SK-N-SH (cell line): ENCODE data around the gene RBM24. TPM values are rescaled to one million over a fixed set of nuclear protein-coding genes. Genes with fewer than 3 reads are reported as not detected.

Experiments
- CTCF ChIA-PET: fragments of 300-600, 350-600 bp; formaldehyde crosslinking; extraction: SDS; loops from one replicate; lab custom pipeline; 2021; lab: Yijun Ruan, JAX
- POLR2A ChIA-PET: fragments of 350-600 bp; sonication (Branson Sonifier 250); formaldehyde crosslinking; extraction: SDS; loops from one replicate; lab custom pipeline; 2020; ENCODE audit warnings: antibody characterized with exemption, inconsistent platforms; lab: Yijun Ruan, JAX
- DNase-seq: peaks from one replicate; pipeline ENCODE4 v3.0.0; 2012
- H2AFZ ChIP-seq: fragments of 200-600 bp; sonication (generic); 2 replicates; pipeline ENCODE4 v1.8.1; 2016; ENCODE audit warnings: antibody characterized with exemption, mild to moderate bottlenecking, low read depth
- H3F3A ChIP-seq: fragments of 200-600 bp; sonication (generic); replicated peaks from 2 replicates; pipeline ENCODE3; 2016; ENCODE audit warnings: antibody characterized with exemption, mild to moderate bottlenecking; ENCODE audit not compliant: insufficient read depth
- H3K27ac ChIP-seq, 2 experiments: fragments of 200-500 bp in 1 of 2; fragments of 200-600 bp in 1 of 2; sonication (Bioruptor generic) in 1 of 2; sonication (generic), shearing (Covaris generic) in 1 of 2; 2 replicates each; pipeline versions ENCODE4 v1.5.1 to v1.6.1; 2014 to 2016; ENCODE audit warnings: low read depth in 2 of 2, inconsistent platforms in 1 of 2, low read length in 1 of 2, mild to moderate bottlenecking in 1 of 2, mixed read lengths in 1 of 2
- H3K27me3 ChIP-seq: fragments of 200-600 bp; sonication (generic), shearing (Covaris generic); 2 replicates; pipeline ENCODE4 v1.6.1; 2016; ENCODE audit warnings: mixed run types; ENCODE audit not compliant: insufficient read depth
- H3K36me3 ChIP-seq, 2 experiments: fragments of 200-500 bp in 1 of 2; fragments of 200-600 bp in 1 of 2; sonication (Bioruptor generic) in 1 of 2; sonication (generic) in 1 of 2; replicated peaks in 1 of 2; 2 replicates each; pipeline versions ENCODE3 to v1.5.1; 2014 to 2016; ENCODE audit warnings: low read length in 1 of 2, mild to moderate bottlenecking in 1 of 2; ENCODE audit not compliant: insufficient read depth in 2 of 2, control insufficient read depth in 1 of 2
- H3K4me1 ChIP-seq, 2 experiments: fragments of 200-500 bp in 1 of 2; fragments of 200-600 bp in 1 of 2; sonication (Bioruptor generic) in 1 of 2; sonication (generic), shearing (Covaris generic) in 1 of 2; 2 replicates each; pipeline versions ENCODE4 v1.5.1 to v1.6.1; 2014 to 2016; ENCODE audit warnings: low read depth in 1 of 2, low read length in 1 of 2, mixed run types in 1 of 2; ENCODE audit not compliant: insufficient read depth in 2 of 2, control insufficient read depth in 1 of 2
- H3K4me2 ChIP-seq: fragments of 200-600 bp; sonication (generic), shearing (Covaris generic); 2 replicates; pipeline ENCODE4 v1.6.1; 2017; ENCODE audit warnings: mixed run types
- H3K4me3 ChIP-seq, 2 experiments: fragments of 200-500 bp in 1 of 2; fragments of 200-600 bp in 1 of 2; sonication (Bioruptor generic) in 1 of 2; sonication (generic), shearing (Covaris generic) in 1 of 2; 2 replicates each; pipeline versions ENCODE4 v1.5.1 to v1.8.1; 2014 to 2016; ENCODE audit warnings: low read depth in 2 of 2, inconsistent platforms in 1 of 2, low read length in 1 of 2, mild to moderate bottlenecking in 1 of 2, mixed read lengths in 1 of 2, moderate library complexity in 1 of 2
- H3K79me2 ChIP-seq: fragments of 200-600 bp; sonication (generic); 2 replicates; pipeline ENCODE4 v1.8.1; 2017; ENCODE audit warnings: mild to moderate bottlenecking; ENCODE audit not compliant: insufficient read depth
- H3K9ac ChIP-seq: fragments of 200-600 bp; sonication (generic); 2 replicates; pipeline ENCODE4 v1.6.1; 2017; ENCODE audit warnings: mixed run types
- H3K9me2 ChIP-seq: fragments of 200-600 bp; sonication (generic); 2 replicates; pipeline ENCODE4 v1.6.1; 2017; ENCODE audit warnings: mixed run types
- H3K9me3 ChIP-seq: fragments of 200-600 bp; sonication (generic); 2 replicates; pipeline ENCODE4 v1.6.1; 2017; ENCODE audit warnings: mixed run types, mild to moderate bottlenecking, moderate library complexity
- H4K20me1 ChIP-seq: fragments of 200-600 bp; sonication (generic); 2 replicates; pipeline ENCODE4 v1.6.1; 2017; ENCODE audit warnings: mild to moderate bottlenecking, mixed run types; ENCODE audit not compliant: insufficient read depth
- ELF1 ChIP-seq: IDR thresholded peaks from 2 replicates; pipeline ENCODE4 v1.4.0; 2012
- FOSL2 ChIP-seq: IDR thresholded peaks from 2 replicates; pipeline ENCODE4 v1.4.0; 2012; ENCODE audit warnings: low read depth, mild to moderate bottlenecking, moderate library complexity, borderline replicate concordance
- FOXJ3 ChIP-seq: sonication (generic); formaldehyde crosslinking; IDR thresholded peaks from 2 replicates; pipeline ENCODE4 v1.5.1; 2020; ENCODE audit warnings: mild to moderate bottlenecking, missing genetic modification reagents
- FOXM1 ChIP-seq: IDR thresholded peaks from 2 replicates; pipeline ENCODE4 v1.4.0; 2012; ENCODE audit warnings: low read depth, mild to moderate bottlenecking
- GATA2 ChIP-seq: sonication (generic); formaldehyde crosslinking; IDR thresholded peaks from 2 replicates; pipeline ENCODE4 v1.5.0; 2020; ENCODE audit warnings: mild to moderate bottlenecking, missing genetic modification reagents
- IRF3 ChIP-seq: fragments of 150-350 bp; IDR thresholded peaks from 2 replicates; pipeline ENCODE4 v1.6.1; 2016; ENCODE audit warnings: mild to moderate bottlenecking, low read depth, low read length
- MXI1 ChIP-seq: IDR thresholded peaks from 2 replicates; pipeline ENCODE4 v1.6.1; 2012; ENCODE audit warnings: mild to moderate bottlenecking, low read depth, low read length, improper control_type of control experiment
- RAD21 ChIP-seq: IDR thresholded peaks from 2 replicates; pipeline ENCODE4 v1.6.1; 2012; ENCODE audit warnings: mild to moderate bottlenecking, low read length
- RCOR1 ChIP-seq: fragments of 150-350 bp; IDR thresholded peaks from 2 replicates; pipeline ENCODE4 v1.6.1; 2017; ENCODE audit warnings: antibody characterized with exemption, low read length
- REST ChIP-seq: IDR thresholded peaks from 2 replicates; pipeline ENCODE4 v1.6.1; 2012; ENCODE audit warnings: mild to moderate bottlenecking, low read depth, low read length, moderate library complexity
- RFX5 ChIP-seq: IDR thresholded peaks from 2 replicates; pipeline ENCODE4 v1.6.1; 2012; ENCODE audit warnings: mild to moderate bottlenecking, improper control_type of control experiment, low read length
- SIN3A ChIP-seq: IDR thresholded peaks from 2 replicates; pipeline ENCODE4 v1.6.1; 2012; ENCODE audit warnings: low read depth, mild to moderate bottlenecking, low read length, moderate library complexity, borderline replicate concordance
- TAF1 ChIP-seq: IDR thresholded peaks from 2 replicates; pipeline ENCODE4 v1.6.1; 2012; ENCODE audit warnings: low read depth, mild to moderate bottlenecking, low read length, moderate library complexity, borderline replicate concordance
- TCF12 ChIP-seq: IDR thresholded peaks from 2 replicates; pipeline ENCODE4 v1.4.0; 2012
- TEAD4 ChIP-seq: IDR thresholded peaks from 2 replicates; pipeline ENCODE4 v1.4.0; 2012; ENCODE audit warnings: mild to moderate bottlenecking, borderline replicate concordance; ENCODE audit not compliant: insufficient read depth
- USF1 ChIP-seq: IDR thresholded peaks from 2 replicates; pipeline ENCODE4 v1.4.0; 2012; ENCODE audit warnings: low read depth, borderline replicate concordance
- USF2 ChIP-seq: fragments of 150-350 bp; IDR thresholded peaks from 2 replicates; pipeline ENCODE4 v1.6.1; 2017; ENCODE audit warnings: antibody characterized with exemption, low read length, low read depth, borderline replicate concordance
- ZBTB33 ChIP-seq: IDR thresholded peaks from 2 replicates; pipeline ENCODE4 v1.4.0; 2012; ENCODE audit warnings: low read depth, borderline replicate concordance
- WGBS: methylation state at CpG from one replicate; pipeline ENCODE4 v1.1.6; 2017; ENCODE audit warnings: low lambda C conversion rate; 5-methylcytosine and 5-hydroxymethylcytosine counted together
- polyA plus RNA-seq, 3 experiments: library from polyadenylated mRNA; depleted of rRNA; stranded (reverse); fragments of >200 nt; gene quantifications; 2 replicates each; pipeline ENCODE4 v1.2.3, GENCODE V29; 2012

Gene RBM24
- polyA plus RNA-seq, 1 of the 3 experiments (the other 2 are of a cell fraction) = 0.20 TPM

GRCh38 chr6:17297271-17298080 is 16.3 kb downstream of the RBM24 start:
- WGBS = 65% methylated on average over 3 of the region's 3 CpGs
- no peak for DNase-seq
- H3K4me2 ChIP-seq = no peak overlapping the region
- no peak overlapping the region for H3K9ac ChIP-seq
- ChIA-PET POLR2A (no interaction called here), CTCF (interaction anchor here (1.1 kb wide), 1 partner anchor 34 kb away, joined by 3 read pairs; no protein-coding TSS in a partner anchor)
- H3F3A ChIP-seq = no peaks in the 10 kb centered on the region
- H4K20me1 ChIP-seq = no peaks in the 10 kb centered on the region
- TF ChIP-seq SIN3A (no peak), TAF1 (no peak), TCF12 (no peak), USF1 (no peak), FOSL2 (no peak), GATA2 (CRISPR knock-in tag) (no peak), RCOR1 (no peak), RFX5 (no peak), RAD21 (no peak)
- H3K4me1 ChIP-seq = no peaks in the 10 kb centered on the region
- no peak overlapping the region for H3K27ac ChIP-seq
- H3K9me2 ChIP-seq = no peaks in the 10 kb centered on the region
- H3K79me2 ChIP-seq = no peaks in the 10 kb centered on the region
- no peaks in the 10 kb centered on the region for H3K9me3 ChIP-seq
- no peak overlapping the region for H3K4me3 ChIP-seq
- no peak overlapping the region; the same call in 1 of the 2 replicates for H2AFZ ChIP-seq
- no peaks in the 10 kb centered on the region for H3K27me3 ChIP-seq
- H3K36me3 ChIP-seq = no peaks in the 10 kb centered on the region

- H3K4me3 ChIP-seq = no peak overlapping the region
- ChIA-PET POLR2A (no interaction called here), CTCF (no interaction called here)
- no peaks in the 10 kb centered on the region for H3K9me3 ChIP-seq
- H3K27me3 ChIP-seq = no peaks in the 10 kb centered on the region
- H3K4me1 ChIP-seq = no peaks in the 10 kb centered on the region
- DNase-seq = no peak
- H3F3A ChIP-seq = no peaks in the 10 kb centered on the region
- H3K4me2 ChIP-seq = no peak overlapping the region
- no peaks in the 10 kb centered on the region for H3K79me2 ChIP-seq
- H3K27ac ChIP-seq = no peak overlapping the region
- H2AFZ ChIP-seq = no peak overlapping the region; the same call in 1 of the 2 replicates
- no peaks in the 10 kb centered on the region for H3K36me3 ChIP-seq
- H3K9ac ChIP-seq = no peak overlapping the region
- 63% methylated on average over 1 of the region's 1 CpG for WGBS
- no peaks in the 10 kb centered on the region for H4K20me1 ChIP-seq
- H3K9me2 ChIP-seq = no peaks in the 10 kb centered on the region
- TF ChIP-seq ELF1 = no peak
- TF ChIP-seq REST = no peak
- no peak for TF ChIP-seq TEAD4
- TF ChIP-seq USF2 = no peak
- no peak for TF ChIP-seq TCF12
- TF ChIP-seq TAF1 = no peak
- TF ChIP-seq RCOR1 = no peak
- no peak for TF ChIP-seq MXI1
- TF ChIP-seq FOXM1 = no peak
- no peak for TF ChIP-seq IRF3
- no peak for TF ChIP-seq ZBTB33
- no peak for TF ChIP-seq FOXJ3 (CRISPR knock-in tag)
These were observed 17.1 kb downstream of the RBM24 start for GRCh38 chr6:17298257-17298656.
